Measurements from ENCODE around the gene TEAD3.

Gene TEAD3

GRCh38 chr6:35486005-35486925 lies 10.6 kb downstream of the TEAD3 start:
- H3K4me3 ChIP-seq (ENCODE audit: low read depth, low read length): no peak overlapping the region
- TF ChIP-seq CTCF (IDR thresholded peaks at IDR 0.05; ENCODE audit: borderline replicate concordance, insufficient read depth, low read depth, low read length): no peak

- TF ChIP-seq CTCF (IDR thresholded peaks at IDR 0.05; ENCODE audit: borderline replicate concordance, insufficient read depth, low read depth, low read length): no peak
- no peak overlapping the region for H3K4me3 ChIP-seq (ENCODE audit: low read depth, low read length)
Measured at GRCh38 chr6:35485402-35485877, 11.4 kb downstream of the TEAD3 start.

GRCh38 chr6:35484921-35485392 lies 11.9 kb downstream of the TEAD3 start:
- no peak for TF ChIP-seq CTCF (IDR thresholded peaks at IDR 0.05; ENCODE audit: borderline replicate concordance, insufficient read depth, low read depth, low read length)
- no peak overlapping the region for H3K4me3 ChIP-seq (ENCODE audit: low read depth, low read length)

GRCh38 chr6:35483893-35484645 lies 12.8 kb downstream of the TEAD3 start:
- H3K4me3 ChIP-seq (ENCODE audit: low read depth, low read length): no peak overlapping the region

GRCh38 chr6:35483490-35483889 lies 13.4 kb downstream of the TEAD3 start:
- no peak overlapping the region for H3K4me3 ChIP-seq (ENCODE audit: low read depth, low read length)
- no peak for TF ChIP-seq CTCF (IDR thresholded peaks at IDR 0.05; ENCODE audit: borderline replicate concordance, insufficient read depth, low read depth, low read length)

More at GRCh38 chr6:35483893-35484645, 12.8 kb downstream of the TEAD3 start:
- no peak for TF ChIP-seq CTCF (IDR thresholded peaks at IDR 0.05; ENCODE audit: borderline replicate concordance, insufficient read depth, low read depth, low read length)

GRCh38 chr6:35483062-35483461 lies 13.8 kb downstream of the TEAD3 start:
- H3K4me3 ChIP-seq (ENCODE audit: low read depth, low read length): no peak overlapping the region
- TF ChIP-seq CTCF (IDR thresholded peaks at IDR 0.05; ENCODE audit: borderline replicate concordance, insufficient read depth, low read depth, low read length): no peak
